Fibroblast of pulmonary artery (primary cell): ENCODE results near the gene TFIP11.
A peak's percentile ranks its signal among the peaks of the same experiment; 100 is the strongest.
"Not testable (repeated sequence)": the region's sequence is repeated elsewhere in the genome, so short reads cannot be mapped to it uniquely, and the experiment has no call there.

ENCODE experiments used
- DNase-seq: peaks from one replicate; pipeline ENCODE4 v3.0.0-alpha.2; 2010; ENCODE audit warnings: low read depth
- H3K4me3 ChIP-seq: replicated peaks from 2 replicates; pipeline ENCODE4 v1.5.1; 2011; ENCODE audit warnings: low read depth, mild to moderate bottlenecking, control low read depth, low read length, moderate library complexity
- TF ChIP-seq, protein P1 (sequence below): IDR thresholded peaks from 2 replicates; pipeline ENCODE4 v1.5.1; 2011; ENCODE audit warnings: mild to moderate bottlenecking, control low read depth, low read length, inconsistent platforms; ENCODE audit errors: missing control alignments

The TFIP11 gene

DNA sequence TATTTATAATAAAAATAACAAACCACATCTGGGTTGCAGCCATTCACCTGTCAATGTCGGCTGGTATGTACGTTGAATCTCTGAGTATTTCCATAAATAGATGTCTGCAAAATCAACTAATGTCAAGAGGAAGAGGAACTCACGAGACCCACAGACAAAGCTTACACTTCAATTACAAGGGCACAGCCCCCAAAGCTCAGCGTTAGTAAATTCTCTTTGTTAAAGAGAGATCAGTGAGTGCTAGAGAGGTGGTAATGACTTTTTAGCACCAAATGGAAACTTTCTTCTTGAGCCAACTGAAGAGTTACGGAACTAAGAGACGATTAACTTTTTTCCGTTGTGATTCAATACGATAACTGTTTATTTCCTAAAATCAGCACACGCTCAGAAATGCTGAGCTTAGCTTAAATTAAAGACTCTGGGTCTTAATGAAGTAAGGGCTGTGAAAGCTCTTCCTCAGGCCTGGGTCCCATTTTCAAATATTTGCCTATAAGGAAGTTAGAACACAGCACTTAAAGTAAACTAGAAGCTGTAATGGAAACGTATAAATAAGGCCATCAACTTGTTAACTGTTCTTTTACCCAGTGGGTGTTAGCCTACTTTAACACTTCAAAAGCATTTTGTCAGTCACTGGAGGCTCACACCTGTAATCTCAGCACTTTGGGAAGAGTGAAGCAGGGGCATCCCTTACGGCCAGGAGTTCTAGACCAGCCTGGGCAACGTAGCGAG is 22.8 kb upstream of the TFIP11 start:
- TF ChIP-seq, protein P1, sequence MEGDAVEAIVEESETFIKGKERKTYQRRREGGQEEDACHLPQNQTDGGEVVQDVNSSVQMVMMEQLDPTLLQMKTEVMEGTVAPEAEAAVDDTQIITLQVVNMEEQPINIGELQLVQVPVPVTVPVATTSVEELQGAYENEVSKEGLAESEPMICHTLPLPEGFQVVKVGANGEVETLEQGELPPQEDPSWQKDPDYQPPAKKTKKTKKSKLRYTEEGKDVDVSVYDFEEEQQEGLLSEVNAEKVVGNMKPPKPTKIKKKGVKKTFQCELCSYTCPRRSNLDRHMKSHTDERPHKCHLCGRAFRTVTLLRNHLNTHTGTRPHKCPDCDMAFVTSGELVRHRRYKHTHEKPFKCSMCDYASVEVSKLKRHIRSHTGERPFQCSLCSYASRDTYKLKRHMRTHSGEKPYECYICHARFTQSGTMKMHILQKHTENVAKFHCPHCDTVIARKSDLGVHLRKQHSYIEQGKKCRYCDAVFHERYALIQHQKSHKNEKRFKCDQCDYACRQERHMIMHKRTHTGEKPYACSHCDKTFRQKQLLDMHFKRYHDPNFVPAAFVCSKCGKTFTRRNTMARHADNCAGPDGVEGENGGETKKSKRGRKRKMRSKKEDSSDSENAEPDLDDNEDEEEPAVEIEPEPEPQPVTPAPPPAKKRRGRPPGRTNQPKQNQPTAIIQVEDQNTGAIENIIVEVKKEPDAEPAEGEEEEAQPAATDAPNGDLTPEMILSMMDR: no peak
- H3K4me3 ChIP-seq: no peak overlapping the region
- DNase-seq: no peak

DNA sequence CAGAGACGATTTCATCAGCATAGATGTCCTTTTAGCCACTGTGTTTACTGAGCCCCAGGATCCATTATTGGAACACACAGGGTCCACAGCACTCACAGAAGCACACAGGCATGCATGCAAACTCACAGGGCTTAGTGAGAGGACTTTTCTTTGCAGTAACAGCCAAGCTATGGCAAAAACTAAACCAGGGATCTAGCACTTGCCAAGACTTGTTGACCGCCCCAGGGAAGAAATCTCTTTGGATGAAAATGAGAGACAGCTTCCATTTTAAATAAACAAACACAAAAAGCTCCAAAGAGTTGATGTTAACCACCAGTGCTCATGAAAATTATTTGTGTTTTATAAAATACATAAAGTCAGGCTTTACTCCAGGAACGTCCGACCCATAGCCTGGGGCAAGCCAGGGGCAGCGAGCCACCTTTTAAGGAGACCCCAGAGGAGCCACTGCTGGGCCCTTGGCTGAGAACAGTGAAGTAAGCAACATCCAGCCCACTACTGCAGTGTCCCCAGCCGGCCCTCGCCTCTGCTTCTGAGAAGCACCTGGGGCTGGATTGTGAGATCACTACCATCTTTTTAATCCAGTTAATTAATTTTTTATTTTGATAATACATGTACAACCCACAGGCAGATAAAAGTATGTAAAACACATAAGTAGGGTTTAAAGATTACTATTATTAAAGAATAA is 22.0 kb upstream of the TFIP11 start:
- DNase-seq: no peak
- TF ChIP-seq, protein P1: no peak
- H3K4me3 ChIP-seq: no peak overlapping the region

DNA sequence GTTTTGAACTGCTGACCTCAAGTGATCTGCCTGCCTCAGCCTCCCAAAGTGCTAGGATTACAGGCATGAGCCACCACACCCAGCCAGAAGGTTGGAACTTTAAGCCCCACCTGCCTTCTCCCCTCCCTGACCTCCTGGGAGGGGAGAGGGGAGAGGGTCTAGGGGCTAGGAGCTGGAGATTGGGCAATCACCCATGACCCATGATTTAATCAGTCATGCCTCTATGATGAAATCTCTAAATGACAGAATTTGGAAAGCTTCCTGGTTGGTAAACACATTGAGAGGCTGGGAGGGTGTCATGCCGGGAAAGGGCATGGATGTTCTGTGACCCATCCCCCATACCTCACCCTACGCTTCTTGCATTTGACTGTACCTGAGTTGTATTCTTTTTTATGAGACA is 17.1 kb upstream of the TFIP11 start:
- TF ChIP-seq, protein P1: no peak
- DNase-seq: peak; percentile 33
- H3K4me3 ChIP-seq: no peak overlapping the region

DNA sequence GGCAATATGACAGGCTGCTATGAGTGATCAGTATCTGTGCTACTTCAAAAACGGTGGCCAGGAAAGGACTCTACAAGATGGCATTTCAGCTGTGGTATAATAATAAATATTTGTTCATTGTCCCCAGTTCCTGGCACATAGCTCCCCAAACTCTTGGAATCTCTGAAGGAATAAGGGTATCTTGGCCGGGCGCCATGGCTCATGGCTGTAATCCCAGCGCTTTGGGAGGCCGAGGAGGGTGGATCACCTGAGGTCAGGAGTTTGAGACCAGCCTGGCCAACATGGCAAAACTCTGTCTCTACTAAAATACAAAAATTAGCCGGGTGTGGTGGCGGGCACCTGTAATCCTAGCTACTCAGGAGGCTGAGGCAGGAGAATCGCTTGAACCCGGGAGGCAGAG is 16.2 kb upstream of the TFIP11 start:
- DNase-seq, H3K4me3 ChIP-seq: not testable (repeated sequence)

DNA sequence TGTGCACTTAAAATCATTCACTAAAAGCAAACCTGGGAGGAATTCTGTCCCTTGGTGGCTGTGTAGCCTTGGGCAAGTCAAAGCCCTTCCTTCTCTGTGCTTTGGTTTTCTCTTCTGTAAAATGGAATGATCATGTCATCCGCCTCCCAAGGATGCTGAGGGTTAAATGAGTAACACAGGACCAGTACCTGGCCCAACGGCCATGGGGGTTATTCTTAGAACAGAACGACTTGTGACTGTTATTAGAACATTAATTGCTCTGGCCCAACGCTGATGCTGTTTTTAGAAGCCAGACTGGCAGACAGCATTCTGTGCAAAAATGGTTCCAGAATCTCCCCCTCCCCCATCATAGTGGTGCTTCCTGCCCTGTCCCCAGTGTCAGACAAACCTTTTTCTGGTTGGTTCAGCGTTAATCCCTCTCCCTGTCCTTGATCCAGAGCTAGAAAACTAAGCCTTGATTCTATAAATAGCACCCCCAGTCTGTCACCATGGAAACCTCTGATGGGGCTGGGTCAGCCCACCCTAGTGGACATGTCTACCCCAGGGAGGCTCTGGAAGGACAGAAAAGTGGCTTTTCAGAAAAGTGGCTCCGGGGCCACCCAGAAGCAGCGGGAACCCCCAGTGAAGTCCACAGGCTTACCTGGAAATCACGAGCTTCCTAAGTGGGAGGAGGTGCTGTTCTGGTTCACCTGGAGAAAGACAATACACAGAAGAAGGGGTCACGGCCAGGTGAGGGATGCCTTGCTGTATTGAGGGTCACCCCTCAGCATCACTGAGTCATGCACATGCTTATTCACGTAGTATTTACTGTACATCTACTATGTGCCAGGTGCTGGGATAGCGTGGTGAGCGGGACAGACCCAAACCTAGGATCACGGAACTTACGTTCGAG is 15.5 kb upstream of the TFIP11 start:
- no peak for DNase-seq
- TF ChIP-seq, protein P1: no peak
- H3K4me3 ChIP-seq: no peak overlapping the region

DNA sequence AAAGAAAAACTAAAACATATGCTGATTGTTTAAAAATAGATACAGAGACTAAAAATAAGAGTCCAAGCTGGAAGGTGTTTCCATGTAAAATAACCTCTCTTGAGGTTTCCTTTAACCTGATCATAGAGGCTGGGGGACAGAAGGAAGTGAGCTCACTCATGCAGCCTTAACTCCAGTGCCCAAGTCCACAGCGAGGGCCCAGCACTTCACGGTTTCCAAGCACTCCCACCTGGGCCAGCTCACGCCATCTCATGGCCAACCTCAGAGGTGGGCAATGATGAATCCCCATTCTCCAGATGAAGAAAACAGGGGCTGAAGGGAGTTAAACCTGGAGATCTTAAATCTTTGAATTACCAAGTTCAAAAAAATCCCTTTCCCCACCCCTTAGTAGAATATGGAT is 14.9 kb upstream of the TFIP11 start:
- TF ChIP-seq, protein P1: no peak
- no peak for DNase-seq
- H3K4me3 ChIP-seq: no peak overlapping the region

DNA sequence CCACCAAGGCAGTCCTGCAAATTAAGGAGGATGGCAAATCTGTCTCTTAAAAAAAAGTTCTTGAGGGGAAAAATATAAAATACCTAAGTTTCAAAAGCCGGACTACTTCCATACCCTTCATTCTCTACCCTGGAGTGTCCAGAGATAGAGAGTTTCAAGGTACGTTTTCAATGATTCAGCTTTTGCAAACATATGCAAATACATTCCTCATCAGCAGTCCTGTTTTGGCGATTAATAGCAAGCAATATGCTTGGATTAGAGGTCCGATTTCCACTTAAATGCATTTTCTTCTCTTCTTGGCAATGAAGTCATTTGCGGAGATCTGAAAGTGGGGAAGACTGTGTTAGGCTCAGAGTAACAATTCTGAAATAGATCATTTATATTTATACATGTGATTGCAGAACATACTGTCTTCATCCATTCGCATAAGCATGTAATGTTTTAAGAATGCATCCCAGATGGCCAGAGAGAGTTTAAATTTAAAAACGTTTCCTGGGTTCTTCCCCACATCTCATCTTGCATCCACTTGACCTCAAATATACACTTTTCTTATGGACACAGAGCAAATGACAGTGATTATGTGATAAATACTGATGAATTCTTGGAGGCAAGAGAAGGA is 13.8 kb upstream of the TFIP11 start:
- H3K4me3 ChIP-seq: no peak overlapping the region
- no peak for DNase-seq
- TF ChIP-seq, protein P1: no peak
